Measurements from ENCODE around the gene DNAAF5.
"Not testable (repeated sequence)": the region's sequence is repeated elsewhere in the genome, so short reads cannot be mapped to it uniquely, and the experiment has no call there.

Gene DNAAF5

DNA sequence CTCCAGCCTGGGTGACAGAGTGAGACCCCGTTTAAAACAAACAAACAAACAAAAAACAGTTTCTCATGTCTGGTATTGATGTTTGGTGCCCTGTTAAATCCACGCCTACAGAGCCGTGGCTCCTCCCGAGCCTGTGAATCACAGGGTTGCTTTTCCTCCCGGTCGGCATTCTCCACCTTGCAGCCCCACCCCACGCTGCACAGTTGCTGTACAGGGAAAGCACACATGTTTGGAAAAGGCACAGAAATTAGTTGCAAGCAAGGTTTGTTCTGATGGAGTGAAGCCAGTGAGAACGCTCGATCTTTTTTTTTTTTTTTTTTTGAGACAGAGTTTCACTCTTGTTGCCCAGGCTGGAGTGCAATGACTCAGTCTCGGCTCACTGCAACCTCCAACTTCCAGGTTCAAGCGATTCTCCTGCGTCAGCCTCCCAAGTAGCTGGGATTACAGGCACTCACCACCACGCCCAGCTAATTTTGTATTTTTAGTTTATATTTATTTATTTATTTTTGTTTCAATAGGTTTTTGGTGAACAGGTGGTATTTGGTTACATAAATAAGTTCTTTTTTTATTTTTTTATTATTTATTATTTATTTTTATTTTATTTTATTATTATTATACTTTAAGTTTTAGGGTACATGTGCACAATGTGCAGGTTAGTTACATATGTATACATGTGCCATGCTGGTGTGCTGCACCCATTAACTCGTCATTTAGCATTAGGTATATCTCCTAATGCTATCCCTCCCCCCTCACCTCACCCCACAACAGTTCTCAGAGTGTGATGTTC lies 17.0 kb downstream of the DNAAF5 start:
- H3K9me3 Mint-ChIP-seq; H3K4me3 Mint-ChIP-seq; H3K4me1 Mint-ChIP-seq (ENCODE audit: low read depth); H3K27me3 Mint-ChIP-seq (ENCODE audit: low read depth); H3K27ac Mint-ChIP-seq: not testable (repeated sequence)
- peaks cover 12% of the 10 kb centered on the region for H3K36me3 Mint-ChIP-seq (ENCODE audit: low read depth)

DNA sequence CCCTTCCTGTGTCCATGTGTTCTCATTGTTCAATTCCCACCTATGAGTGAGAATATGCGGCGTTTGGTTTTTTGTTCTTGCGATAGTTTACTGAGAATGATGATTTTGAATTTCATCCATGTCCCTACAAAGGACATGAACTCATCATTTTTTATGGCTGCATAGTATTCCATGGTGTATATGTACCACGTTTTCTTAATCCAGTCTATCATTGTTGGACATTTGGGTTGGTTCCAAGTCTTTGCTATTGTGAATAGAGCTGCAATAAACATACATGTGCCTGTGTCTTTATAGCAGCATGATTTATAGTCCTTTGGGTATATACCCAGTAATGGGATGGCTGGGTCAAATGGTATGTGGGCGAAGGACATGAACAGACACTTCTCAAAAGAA lies 17.6 kb downstream of the DNAAF5 start:
- not testable (repeated sequence) for H3K4me3 Mint-ChIP-seq

DNA sequence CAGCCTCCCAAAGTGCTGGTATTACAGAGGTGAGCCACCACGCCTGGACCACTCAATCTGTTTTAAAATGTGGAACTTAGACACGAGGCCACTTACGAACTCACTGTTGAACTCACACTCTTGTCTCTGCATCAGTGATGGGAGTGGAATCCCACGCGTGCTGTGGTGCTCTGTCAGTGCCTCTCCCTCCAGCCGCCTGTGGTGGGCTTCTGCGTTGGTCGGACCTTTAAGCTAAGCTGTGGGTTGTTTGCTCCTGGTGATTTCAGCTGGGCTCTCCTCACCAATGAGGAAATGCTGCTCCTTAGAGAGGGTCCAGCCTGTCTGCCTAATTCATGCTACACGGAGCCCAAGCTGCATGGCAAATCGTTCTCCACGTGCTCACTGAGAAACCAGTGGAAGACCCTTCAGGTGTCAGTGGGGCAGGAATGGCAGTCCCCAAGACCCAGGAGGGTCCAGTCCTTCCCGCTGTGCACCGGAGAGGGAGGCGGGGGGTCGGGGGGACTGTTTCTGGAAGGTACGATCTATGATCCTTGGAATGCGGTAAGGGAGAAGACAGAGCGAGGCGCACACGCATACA lies 18.4 kb downstream of the DNAAF5 start:
- H3K27ac Mint-ChIP-seq: no peak overlapping the region
- H3K4me1 Mint-ChIP-seq (ENCODE audit: low read depth): no peaks in the 10 kb centered on the region
- no peak overlapping the region for H3K4me3 Mint-ChIP-seq
- H3K27me3 Mint-ChIP-seq (ENCODE audit: low read depth): no peaks in the 10 kb centered on the region
- peaks cover 6% of the 10 kb centered on the region for H3K9me3 Mint-ChIP-seq
- peaks cover 12% of the 10 kb centered on the region for H3K36me3 Mint-ChIP-seq (ENCODE audit: low read depth)

More for the DNA sequence above, 17.6 kb downstream of the DNAAF5 start:
- peaks cover 12% of the 10 kb centered on the region for H3K36me3 Mint-ChIP-seq (ENCODE audit: low read depth)
- not testable (repeated sequence) for H3K9me3 Mint-ChIP-seq; H3K4me1 Mint-ChIP-seq (ENCODE audit: low read depth); H3K27ac Mint-ChIP-seq; H3K27me3 Mint-ChIP-seq (ENCODE audit: low read depth)

DNA sequence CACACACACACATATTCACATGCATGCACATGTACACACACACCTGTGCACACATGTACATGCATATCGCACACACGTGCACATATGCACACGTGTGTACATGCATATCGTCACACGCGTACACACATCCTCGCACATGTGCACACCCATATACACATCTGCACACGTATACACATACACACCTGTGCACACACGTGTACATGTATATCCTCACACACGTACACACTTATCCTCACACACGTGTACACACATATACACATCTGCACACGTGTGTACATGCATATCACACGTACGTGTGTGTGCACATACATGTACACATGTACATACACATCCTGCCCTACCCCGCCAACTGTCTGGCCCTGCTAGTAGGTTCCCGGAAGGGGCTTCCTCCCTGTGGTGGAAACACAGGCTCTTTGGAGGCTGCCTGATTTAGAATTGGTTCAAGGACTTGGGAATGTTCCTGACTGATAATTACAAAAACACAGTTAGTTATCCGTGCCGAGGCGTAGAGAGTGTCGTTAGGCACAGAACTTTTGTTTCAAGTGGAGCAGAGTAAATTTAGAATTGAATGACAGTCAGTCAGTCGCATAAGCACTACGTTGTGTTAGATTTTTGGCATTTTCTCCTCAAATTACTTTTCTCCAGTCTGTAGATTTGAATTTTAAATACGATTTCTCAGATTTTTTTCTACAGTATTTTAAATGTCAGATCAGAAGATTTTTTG lies 19.1 kb downstream of the DNAAF5 start:
- Mint-ChIP-seq H3K4me3 (no peak overlapping the region), H3K4me1 (ENCODE audit: low read depth) (no peaks in the 10 kb centered on the region), H3K27me3 (ENCODE audit: low read depth) (no peaks in the 10 kb centered on the region), H3K9me3 (peaks cover 6% of the 10 kb centered on the region), H3K27ac (no peak overlapping the region), H3K36me3 (ENCODE audit: low read depth) (peaks cover 12% of the 10 kb centered on the region)

DNA sequence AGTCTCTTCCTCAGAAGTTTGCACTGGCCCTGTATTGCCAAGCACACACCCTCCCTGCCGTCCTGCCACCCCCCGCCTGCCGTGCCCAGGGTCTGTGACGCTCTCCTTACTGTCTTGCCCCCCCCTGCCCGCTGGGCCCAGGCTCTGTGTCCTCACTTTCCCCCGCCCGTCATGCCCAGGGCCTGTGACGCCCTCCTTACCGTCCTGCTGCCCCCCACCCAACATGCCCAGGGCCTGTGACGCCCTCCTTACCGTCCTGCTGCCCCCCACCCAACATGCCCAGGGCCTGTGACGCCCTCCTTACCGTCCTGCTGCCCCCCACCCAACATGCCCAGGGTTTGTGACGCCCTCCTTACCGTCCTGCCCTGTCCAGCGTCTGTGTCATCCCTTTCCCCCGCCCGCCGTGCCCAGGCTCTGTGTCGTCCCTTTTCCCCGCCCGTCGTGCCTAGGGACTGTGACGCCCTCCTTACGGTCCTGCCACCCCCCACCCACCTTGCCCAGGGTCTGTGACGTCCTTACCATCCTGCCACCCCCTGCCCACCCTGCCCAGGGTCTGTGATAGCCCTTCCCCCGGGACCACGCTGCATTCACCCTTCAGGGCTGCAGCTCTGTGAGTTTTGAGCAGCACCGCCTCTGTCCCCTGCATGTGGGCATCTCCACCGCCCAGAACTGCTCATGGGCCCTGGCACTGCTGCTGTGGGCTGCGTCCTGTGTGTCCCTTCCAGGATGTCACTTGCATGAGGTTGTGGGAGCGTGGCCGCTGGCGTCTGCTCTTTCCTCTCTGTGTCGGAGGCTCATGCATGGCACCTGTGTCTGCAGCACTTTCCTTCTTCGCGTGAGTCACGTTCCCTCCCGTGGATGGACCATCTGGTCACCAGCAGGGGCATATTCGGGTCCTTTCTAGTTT lies 19.9 kb downstream of the DNAAF5 start:
- H3K4me1 Mint-ChIP-seq (ENCODE audit: low read depth): no peaks in the 10 kb centered on the region
- H3K9me3 Mint-ChIP-seq: peaks cover 6% of the 10 kb centered on the region
- no peak overlapping the region for H3K4me3 Mint-ChIP-seq
- no peaks in the 10 kb centered on the region for H3K27me3 Mint-ChIP-seq (ENCODE audit: low read depth)
- H3K27ac Mint-ChIP-seq: no peak overlapping the region
- peaks cover 12% of the 10 kb centered on the region for H3K36me3 Mint-ChIP-seq (ENCODE audit: low read depth)

DNA sequence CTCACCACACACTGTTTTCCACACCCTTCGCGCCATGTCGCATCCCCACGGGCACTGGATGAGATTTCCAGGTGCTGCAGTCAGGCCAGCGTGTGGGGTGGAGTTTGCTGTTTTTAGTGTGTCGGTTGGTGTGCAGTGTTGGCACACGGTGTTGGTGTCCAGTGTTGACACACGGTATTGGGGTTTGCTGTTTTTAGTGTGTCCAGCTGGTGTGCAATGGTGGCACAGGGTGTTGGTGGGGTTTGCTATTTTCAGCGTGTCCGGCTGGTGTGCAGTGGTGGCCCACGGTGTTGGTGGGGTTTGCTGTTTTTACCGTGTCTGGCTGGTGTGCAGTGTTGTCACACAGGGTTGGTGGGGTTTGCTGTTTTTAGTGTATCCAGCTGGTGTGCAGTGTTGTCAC lies 20.7 kb downstream of the DNAAF5 start:
- H3K27me3 Mint-ChIP-seq (ENCODE audit: low read depth): no peaks in the 10 kb centered on the region
- peaks cover 12% of the 10 kb centered on the region for H3K36me3 Mint-ChIP-seq (ENCODE audit: low read depth)
- no peak overlapping the region for H3K27ac Mint-ChIP-seq
- H3K4me3 Mint-ChIP-seq: no peak overlapping the region
- peaks cover 6% of the 10 kb centered on the region for H3K9me3 Mint-ChIP-seq
- no peaks in the 10 kb centered on the region for H3K4me1 Mint-ChIP-seq (ENCODE audit: low read depth)

DNA sequence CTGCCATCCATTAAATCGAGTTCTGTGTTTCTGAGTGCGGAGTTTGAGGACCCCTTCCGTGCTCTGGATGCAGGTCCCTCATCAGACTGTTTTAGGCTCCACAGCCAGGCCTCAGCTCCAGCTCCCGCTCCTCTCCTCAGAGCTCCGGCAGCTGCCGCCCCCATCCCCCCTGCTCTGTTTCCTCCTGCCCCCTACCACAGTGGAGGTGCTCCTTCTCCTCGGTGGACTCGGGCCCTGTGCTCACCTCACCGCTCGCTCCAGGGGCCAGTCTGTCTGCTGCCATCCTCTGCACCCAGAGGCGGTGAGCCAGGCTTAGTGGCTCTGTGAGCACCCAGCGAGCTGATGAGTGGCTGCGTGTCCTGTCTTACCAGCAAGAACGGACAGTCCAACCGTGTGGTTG lies 21.9 kb downstream of the DNAAF5 start:
- Mint-ChIP-seq H3K27ac (no peak overlapping the region), H3K9me3 (peaks cover 6% of the 10 kb centered on the region), H3K36me3 (ENCODE audit: low read depth) (peaks cover 9% of the 10 kb centered on the region), H3K4me3 (no peak overlapping the region), H3K27me3 (ENCODE audit: low read depth) (no peaks in the 10 kb centered on the region), H3K4me1 (ENCODE audit: low read depth) (no peaks in the 10 kb centered on the region)

DNA sequence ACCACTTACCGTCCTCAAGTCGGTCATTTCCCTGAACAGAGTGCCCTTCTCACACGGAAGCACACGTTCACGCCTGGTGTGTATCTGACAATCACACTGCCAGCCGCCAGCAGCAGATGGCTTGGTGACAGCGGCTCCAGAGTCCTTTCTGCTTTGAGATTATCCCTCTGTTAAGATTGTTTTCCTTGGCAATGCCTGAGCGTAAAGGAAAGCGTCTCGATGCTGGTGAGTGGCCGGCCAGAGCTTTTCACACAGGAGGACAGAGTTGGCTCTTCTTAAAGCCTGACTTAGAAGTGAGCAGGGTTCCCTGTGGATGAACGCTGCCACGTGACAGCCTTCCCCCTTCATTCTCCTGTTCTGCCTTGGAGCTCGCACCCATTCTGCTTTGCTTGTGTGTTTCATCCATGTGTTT lies 22.6 kb downstream of the DNAAF5 start:
- Mint-ChIP-seq H3K36me3 (ENCODE audit: low read depth) (peaks cover 10% of the 10 kb centered on the region), H3K27me3 (ENCODE audit: low read depth) (no peaks in the 10 kb centered on the region), H3K27ac (no peak overlapping the region), H3K9me3 (peaks cover 6% of the 10 kb centered on the region), H3K4me1 (ENCODE audit: low read depth) (no peaks in the 10 kb centered on the region), H3K4me3 (no peak overlapping the region)

DNA sequence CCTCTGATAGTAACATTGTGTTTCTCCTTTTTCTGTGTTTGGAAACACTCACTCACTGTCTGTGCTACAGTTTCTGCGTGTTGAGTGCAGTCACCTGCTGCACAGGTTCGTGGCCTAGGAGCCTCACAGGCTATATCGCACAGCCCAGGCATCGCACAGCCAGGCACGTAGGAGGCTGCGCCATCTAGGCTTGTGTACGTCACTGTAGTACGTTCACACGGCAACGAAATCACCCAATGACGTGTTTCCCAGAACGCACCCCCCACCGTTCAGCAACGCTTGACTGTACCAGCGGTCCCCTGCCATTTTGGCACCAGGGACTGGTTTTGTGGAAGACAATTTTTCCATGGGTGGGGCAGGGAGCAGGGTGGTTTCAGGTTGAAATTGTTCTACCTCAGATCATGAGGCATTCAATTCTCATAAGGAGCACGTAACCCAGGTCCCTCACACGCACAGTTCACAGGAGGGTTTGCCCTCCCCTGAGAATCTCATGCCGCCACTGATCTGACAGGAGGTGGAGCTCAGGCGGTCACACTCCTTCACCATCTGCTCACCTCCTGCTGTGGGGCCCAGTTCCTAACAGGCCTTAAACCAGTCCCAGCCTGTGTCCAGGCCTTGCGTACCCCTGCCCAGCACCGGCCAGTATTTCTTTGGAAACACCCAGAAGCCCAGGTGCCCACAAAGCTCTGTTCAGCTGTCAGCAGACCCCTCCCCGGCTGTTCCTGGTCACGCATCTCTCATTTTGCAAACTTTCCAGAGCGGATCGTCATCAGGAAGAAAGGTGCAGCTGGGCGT lies 23.8 kb downstream of the DNAAF5 start:
- Mint-ChIP-seq H3K27me3 (ENCODE audit: low read depth) (no peaks in the 10 kb centered on the region), H3K36me3 (ENCODE audit: low read depth) (peaks cover 12% of the 10 kb centered on the region), H3K27ac (no peak overlapping the region), H3K4me3 (no peak overlapping the region), H3K9me3 (peaks cover 4% of the 10 kb centered on the region), H3K4me1 (ENCODE audit: low read depth) (no peaks in the 10 kb centered on the region)

DNA sequence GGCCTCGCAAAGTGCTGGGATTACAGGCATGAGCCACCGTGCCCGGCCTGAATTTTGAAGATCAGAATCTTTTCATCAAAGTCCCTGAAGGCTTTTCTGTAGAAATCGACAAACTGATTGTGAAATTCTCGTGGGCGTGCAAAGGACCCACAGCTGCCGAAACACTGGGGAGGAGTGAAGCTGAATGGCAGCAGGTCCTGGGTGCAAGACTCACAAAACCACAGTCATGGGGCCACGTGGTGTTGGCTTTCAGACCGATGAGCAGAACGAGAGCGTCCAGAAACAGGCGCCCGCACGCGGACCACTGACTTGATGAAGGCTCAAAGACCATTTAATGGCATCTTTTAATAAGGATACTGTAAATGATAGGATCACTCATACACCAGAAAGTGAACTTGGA lies 25.3 kb downstream of the DNAAF5 start:
- Mint-ChIP-seq H3K27ac (no peak overlapping the region), H3K36me3 (ENCODE audit: low read depth) (peaks cover 11% of the 10 kb centered on the region), H3K27me3 (ENCODE audit: low read depth) (no peaks in the 10 kb centered on the region), H3K4me1 (ENCODE audit: low read depth) (no peaks in the 10 kb centered on the region), H3K4me3 (no peak overlapping the region), H3K9me3 (no peaks in the 10 kb centered on the region)

DNA sequence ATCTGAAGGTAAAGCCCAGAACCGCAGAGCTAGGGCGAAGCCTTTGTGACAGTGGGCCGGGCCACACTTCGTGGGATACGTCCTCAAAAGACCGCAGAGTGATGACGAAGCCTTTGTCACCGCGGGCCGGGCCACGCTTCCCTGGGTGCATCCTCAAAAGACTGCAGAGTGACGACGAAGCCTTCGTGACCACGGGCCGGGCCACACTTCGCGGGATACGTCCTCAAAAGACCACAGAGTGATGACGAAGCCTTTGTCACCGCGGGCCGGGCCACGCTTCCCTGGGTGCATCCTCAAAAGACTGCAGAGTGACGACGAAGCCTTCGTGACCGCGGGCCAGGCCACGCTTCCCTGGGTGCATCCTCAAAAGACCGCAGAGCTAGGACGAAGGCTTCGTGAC lies 25.8 kb downstream of the DNAAF5 start:
- not testable (repeated sequence) for H3K4me1 Mint-ChIP-seq (ENCODE audit: low read depth); H3K27ac Mint-ChIP-seq; H3K9me3 Mint-ChIP-seq; H3K27me3 Mint-ChIP-seq (ENCODE audit: low read depth); H3K4me3 Mint-ChIP-seq
- peaks cover 11% of the 10 kb centered on the region for H3K36me3 Mint-ChIP-seq (ENCODE audit: low read depth)

DNA sequence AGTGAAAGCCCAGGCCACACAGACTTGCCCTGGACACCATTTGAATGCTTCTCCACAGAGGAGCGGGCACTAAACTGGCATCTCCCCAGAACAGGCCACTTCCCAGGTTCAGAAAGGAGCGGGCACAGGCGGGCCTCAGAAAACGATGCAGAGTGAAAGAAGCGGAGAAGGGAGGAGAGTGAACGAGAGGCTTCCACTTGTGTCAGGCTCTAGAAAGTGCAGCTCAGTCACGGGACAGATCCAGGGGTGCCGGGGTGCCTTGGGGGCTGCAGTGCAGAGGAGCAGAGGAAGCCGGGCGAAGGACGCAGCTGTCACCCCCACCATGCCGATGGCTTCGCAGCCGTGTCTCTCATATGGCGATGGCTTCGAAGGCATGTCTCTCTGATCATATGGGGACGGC lies 26.7 kb downstream of the DNAAF5 start:
- H3K4me3 Mint-ChIP-seq: no peak overlapping the region
- H3K4me1 Mint-ChIP-seq (ENCODE audit: low read depth): no peaks in the 10 kb centered on the region
- no peaks in the 10 kb centered on the region for H3K27me3 Mint-ChIP-seq (ENCODE audit: low read depth)
- H3K36me3 Mint-ChIP-seq (ENCODE audit: low read depth): peaks cover 13% of the 10 kb centered on the region
- H3K9me3 Mint-ChIP-seq: no peaks in the 10 kb centered on the region
- H3K27ac Mint-ChIP-seq: no peak overlapping the region

DNA sequence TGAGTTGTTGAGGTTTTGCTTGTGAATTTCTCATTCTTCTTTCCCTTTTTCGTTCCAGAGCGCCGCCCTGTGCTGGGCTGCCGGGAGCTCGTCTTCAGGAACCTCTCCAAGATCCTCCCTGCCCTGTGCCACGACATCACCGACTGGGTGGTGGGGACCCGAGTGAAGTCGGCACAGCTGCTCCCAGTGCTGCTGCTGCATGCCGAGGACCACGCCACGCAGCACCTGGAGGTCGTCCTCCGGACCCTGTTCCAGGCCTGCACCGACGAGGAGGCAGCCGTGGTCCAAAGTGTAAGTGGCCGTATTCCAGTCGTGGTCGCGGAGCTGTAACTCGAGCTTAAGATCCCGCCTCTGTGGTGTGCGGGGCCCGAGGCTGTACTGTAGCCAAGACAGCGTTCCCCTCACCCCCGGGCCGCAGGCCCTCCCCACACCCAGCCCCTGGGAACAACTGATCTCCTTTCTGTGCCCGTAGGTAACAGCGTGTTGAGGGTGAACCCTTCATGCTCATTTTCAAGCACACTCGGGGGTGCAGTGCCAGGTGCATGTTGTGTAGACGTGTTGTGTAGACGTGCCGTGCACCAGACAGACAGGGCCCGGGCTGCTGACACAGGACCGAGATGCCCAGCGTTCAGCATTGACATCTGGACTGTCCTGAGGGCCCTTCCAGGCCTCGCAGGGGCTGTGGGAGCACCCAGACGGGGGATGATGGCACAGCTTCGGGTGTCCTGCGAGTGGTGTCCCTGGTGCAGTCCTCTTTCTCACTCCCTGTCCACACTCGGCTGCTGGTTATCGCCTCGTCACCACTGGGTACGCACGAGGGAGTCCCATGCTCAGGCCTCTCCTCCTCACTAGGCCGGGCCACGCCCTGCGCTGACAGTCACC lies 28.3 kb downstream of the DNAAF5 start:
- Mint-ChIP-seq H3K27me3 (ENCODE audit: low read depth) (no peaks in the 10 kb centered on the region), H3K9me3 (no peaks in the 10 kb centered on the region), H3K4me1 (ENCODE audit: low read depth) (no peaks in the 10 kb centered on the region), H3K4me3 (no peak overlapping the region), H3K36me3 (ENCODE audit: low read depth) (peaks cover 15% of the 10 kb centered on the region), H3K27ac (no peak overlapping the region)
